ENCODE results near the gene ZNF414.

ZNF414 gene

GRCh38 chr19:8494158-8494557 lies 19.8 kb downstream of the ZNF414 start:
- peaks cover 0 to 6% of the 10 kb centered on the region in 2 donors for H3K36me3 ChIP-seq (ENCODE audit: control insufficient read depth in 1 of 2, insufficient read depth in 2 of 2, low read length in 2 of 2)
- H3K4me1 ChIP-seq (ENCODE audit: control insufficient read depth in 1 of 2, insufficient read depth in 2 of 2, low read length in 2 of 2), result peaks cover 3 to 7% of the 10 kb centered on the region in 2 donors
- H3K9ac ChIP-seq (ENCODE audit: low read depth in 1 of 2, low read length in 2 of 2), result no peak overlapping the region
- H3K9me3 ChIP-seq (ENCODE audit: control insufficient read depth in 1 of 2, low read length in 2 of 2), result no peaks in the 10 kb centered on the region
- no peak overlapping the region for H3K27ac ChIP-seq (ENCODE audit: low read depth, low read length)
- H3K27me3 ChIP-seq (ENCODE audit: control insufficient read depth in 1 of 2, insufficient read depth in 2 of 2, low read length in 2 of 2), result no peaks in the 10 kb centered on the region
- no peak overlapping the region for H3K4me3 ChIP-seq (ENCODE audit: low read depth in 1 of 2, low read length in 2 of 2)

- Histone ChIP-seq H3K4me3 (ENCODE audit: low read depth in 1 of 2, low read length in 2 of 2) (no peak overlapping the region), H3K9me3 (ENCODE audit: control insufficient read depth in 1 of 2, low read length in 2 of 2) (no peaks in the 10 kb centered on the region), H3K27me3 (ENCODE audit: control insufficient read depth in 1 of 2, insufficient read depth in 2 of 2, low read length in 2 of 2) (no peaks in the 10 kb centered on the region), H3K36me3 (ENCODE audit: control insufficient read depth in 1 of 2, insufficient read depth in 2 of 2, low read length in 2 of 2) (peaks cover 10 to 32% of the 10 kb centered on the region in 2 donors), H3K4me1 (ENCODE audit: control insufficient read depth in 1 of 2, insufficient read depth in 2 of 2, low read length in 2 of 2) (peaks cover 7 to 15% of the 10 kb centered on the region in 2 donors), H3K27ac (ENCODE audit: low read depth, low read length) (no peak overlapping the region), H3K9ac (ENCODE audit: low read depth in 1 of 2, low read length in 2 of 2) (no peak overlapping the region)
Measured at GRCh38 chr19:8491574-8491973, 22.4 kb downstream of the ZNF414 start.

DNA sequence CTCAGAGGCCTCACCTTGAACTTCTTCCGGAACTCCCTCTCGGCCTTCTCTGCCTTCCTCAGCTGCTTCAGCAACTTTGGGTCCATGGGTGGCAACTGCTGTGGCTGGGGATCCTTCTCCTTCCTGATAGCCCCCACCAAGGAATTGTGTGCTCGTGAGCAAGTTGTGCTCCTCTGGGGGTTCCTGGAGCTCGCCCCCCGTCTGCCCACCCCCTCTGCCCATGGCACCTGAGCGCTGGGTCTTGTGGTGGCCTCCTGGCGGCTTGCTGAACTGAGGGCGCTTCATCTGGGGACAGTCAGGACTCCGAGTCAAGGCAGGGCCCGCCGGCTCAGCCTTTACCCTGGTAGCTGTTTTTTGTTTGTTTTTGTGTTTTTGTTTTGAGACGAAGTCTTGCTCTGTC lies 23.1 kb downstream of the ZNF414 start:
- Histone ChIP-seq H3K9ac (ENCODE audit: low read depth in 1 of 2, low read length in 2 of 2) (no peak overlapping the region), H3K9me3 (ENCODE audit: control insufficient read depth in 1 of 2, low read length in 2 of 2) (no peaks in the 10 kb centered on the region), H3K36me3 (ENCODE audit: control insufficient read depth in 1 of 2, insufficient read depth in 2 of 2, low read length in 2 of 2) (peaks cover 17 to 39% of the 10 kb centered on the region in 2 donors), H3K4me3 (ENCODE audit: low read depth in 1 of 2, low read length in 2 of 2) (no peak overlapping the region), H3K27me3 (ENCODE audit: control insufficient read depth in 1 of 2, insufficient read depth in 2 of 2, low read length in 2 of 2) (no peaks in the 10 kb centered on the region), H3K27ac (ENCODE audit: low read depth, low read length) (no peak overlapping the region), H3K4me1 (ENCODE audit: control insufficient read depth in 1 of 2, insufficient read depth in 2 of 2, low read length in 2 of 2) (peaks cover 6 to 15% of the 10 kb centered on the region in 2 donors)

GRCh38 chr19:8490395-8490760 lies 23.6 kb downstream of the ZNF414 start:
- Histone ChIP-seq H3K27me3 (ENCODE audit: control insufficient read depth in 1 of 2, insufficient read depth in 2 of 2, low read length in 2 of 2) (no peaks in the 10 kb centered on the region), H3K4me3 (ENCODE audit: low read depth in 1 of 2, low read length in 2 of 2) (no peak overlapping the region), H3K9me3 (ENCODE audit: control insufficient read depth in 1 of 2, low read length in 2 of 2) (no peaks in the 10 kb centered on the region), H3K27ac (ENCODE audit: low read depth, low read length) (no peak overlapping the region), H3K4me1 (ENCODE audit: control insufficient read depth in 1 of 2, insufficient read depth in 2 of 2, low read length in 2 of 2) (peaks cover 4 to 10% of the 10 kb centered on the region in 2 donors), H3K36me3 (ENCODE audit: control insufficient read depth in 1 of 2, insufficient read depth in 2 of 2, low read length in 2 of 2) (peaks cover 21 to 44% of the 10 kb centered on the region in 2 donors), H3K9ac (ENCODE audit: low read depth in 1 of 2, low read length in 2 of 2) (no peak overlapping the region)

DNA sequence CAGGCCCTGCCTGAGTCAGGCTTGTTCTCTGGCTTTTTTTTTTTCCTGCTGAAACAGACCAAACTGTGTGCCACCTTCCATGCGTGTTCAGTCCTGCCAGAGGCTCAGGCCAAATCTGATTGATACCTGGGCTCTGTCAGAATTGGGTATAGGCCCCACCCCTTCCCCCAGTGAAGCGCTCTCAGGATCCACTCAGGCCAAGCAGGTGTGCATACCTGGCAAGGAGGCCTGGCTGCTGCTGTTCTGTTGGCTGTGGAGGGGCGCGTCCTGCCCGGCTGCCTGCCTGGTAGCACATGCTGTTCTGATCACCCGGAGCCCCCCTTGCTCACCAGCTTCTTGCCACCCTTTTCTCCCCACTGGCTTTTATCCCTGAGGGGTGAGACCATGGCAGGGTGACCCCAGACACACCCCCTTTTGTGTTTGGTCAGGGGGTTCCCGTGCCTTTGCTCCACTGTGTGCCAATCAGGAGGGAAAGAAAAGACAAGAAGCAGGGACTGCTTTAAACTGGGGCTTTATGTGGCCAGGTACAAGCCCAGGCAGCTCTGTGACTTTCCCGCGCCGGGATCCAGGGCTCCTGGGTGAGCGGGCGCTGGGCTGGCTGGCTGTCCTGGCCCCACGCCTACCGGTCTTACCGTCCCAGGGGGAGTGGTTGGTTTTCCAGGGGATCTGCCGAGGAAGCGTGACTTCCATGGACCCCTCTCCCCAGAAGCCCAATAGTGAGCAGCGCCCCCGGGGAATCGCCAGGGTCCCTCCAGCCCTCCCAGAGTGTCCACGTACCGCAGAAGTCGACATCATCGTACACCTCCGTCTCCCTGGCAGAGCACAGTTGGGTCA lies 24.2 kb downstream of the ZNF414 start:
- Histone ChIP-seq H3K9ac (ENCODE audit: low read depth in 1 of 2, low read length in 2 of 2) (no peak overlapping the region), H3K9me3 (ENCODE audit: control insufficient read depth in 1 of 2, low read length in 2 of 2) (no peaks in the 10 kb centered on the region), H3K4me3 (ENCODE audit: low read depth in 1 of 2, low read length in 2 of 2) (no peak overlapping the region), H3K27ac (ENCODE audit: low read depth, low read length) (no peak overlapping the region), H3K27me3 (ENCODE audit: control insufficient read depth in 1 of 2, insufficient read depth in 2 of 2, low read length in 2 of 2) (no peaks in the 10 kb centered on the region), H3K36me3 (ENCODE audit: control insufficient read depth in 1 of 2, insufficient read depth in 2 of 2, low read length in 2 of 2) (peaks cover 25 to 50% of the 10 kb centered on the region in 2 donors), H3K4me1 (ENCODE audit: control insufficient read depth in 1 of 2, insufficient read depth in 2 of 2, low read length in 2 of 2) (peaks cover 4 to 10% of the 10 kb centered on the region in 2 donors)

DNA sequence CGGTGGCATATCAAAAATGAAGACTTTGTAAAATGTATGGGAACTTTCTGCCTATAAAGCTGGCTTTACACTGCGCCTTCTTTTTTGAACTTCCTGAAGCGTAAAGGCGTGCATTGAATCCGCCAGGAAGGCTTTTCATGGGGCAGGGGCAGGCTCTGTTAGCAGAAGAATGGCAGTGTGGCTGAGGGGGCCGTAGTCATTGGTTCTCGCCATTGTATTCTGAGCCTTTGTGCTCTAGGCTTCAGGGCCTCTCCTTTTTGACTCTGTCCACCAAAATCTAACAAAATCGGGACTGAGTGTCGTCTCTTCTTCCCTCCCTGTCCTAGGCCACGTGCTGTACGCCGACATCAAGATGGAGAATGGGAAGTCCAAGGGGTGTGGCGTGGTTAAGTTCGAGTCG lies 25.6 kb downstream of the ZNF414 start:
- H3K27ac ChIP-seq (ENCODE audit: low read depth, low read length), result no peak overlapping the region
- H3K4me3 ChIP-seq (ENCODE audit: low read depth in 1 of 2, low read length in 2 of 2), result no peak overlapping the region
- H3K36me3 ChIP-seq (ENCODE audit: control insufficient read depth in 1 of 2, insufficient read depth in 2 of 2, low read length in 2 of 2), result peaks cover 30 to 64% of the 10 kb centered on the region in 2 donors
- no peaks in the 10 kb centered on the region for H3K9me3 ChIP-seq (ENCODE audit: control insufficient read depth in 1 of 2, low read length in 2 of 2)
- H3K9ac ChIP-seq (ENCODE audit: low read depth in 1 of 2, low read length in 2 of 2), result no peak overlapping the region
- H3K4me1 ChIP-seq (ENCODE audit: control insufficient read depth in 1 of 2, insufficient read depth in 2 of 2, low read length in 2 of 2), result peaks cover 4 to 16% of the 10 kb centered on the region in 2 donors
- H3K27me3 ChIP-seq (ENCODE audit: control insufficient read depth in 1 of 2, insufficient read depth in 2 of 2, low read length in 2 of 2), result no peaks in the 10 kb centered on the region

DNA sequence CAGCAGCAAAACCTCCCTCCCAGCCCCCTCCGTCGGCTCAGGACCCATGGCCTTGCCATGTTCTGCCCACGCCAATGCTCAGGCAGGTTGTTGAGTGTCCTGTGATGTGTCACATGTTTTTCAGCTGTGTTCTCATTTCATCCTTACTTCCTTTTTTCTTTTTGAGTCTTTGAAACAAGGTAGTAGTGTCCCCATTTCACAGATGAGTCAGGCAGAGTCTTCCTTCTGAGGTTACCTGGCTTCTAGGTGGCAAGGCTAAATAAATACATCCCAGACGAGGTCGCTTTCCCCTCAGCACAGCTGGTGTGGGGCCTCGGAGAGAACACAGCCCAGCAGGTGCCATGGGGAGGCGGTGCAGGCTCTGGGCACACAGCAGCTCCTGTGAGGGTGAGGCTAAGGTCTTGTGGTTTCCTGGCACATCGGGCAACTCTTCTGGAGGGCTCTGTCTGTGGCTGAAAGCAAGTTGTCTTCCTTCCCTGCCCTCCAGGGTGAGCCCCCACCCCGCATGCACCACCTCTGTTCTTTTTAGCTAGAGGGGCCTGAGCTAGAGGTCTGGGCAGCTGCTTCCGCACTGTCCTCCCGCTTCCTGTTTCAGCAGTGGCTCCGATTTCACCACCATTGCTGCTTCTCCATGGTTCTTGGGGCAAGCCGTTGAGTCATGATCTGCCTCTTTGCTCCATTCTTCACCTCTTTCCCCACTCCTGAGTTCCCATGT lies 26.7 kb downstream of the ZNF414 start:
- Histone ChIP-seq H3K27ac (ENCODE audit: low read depth, low read length) (no peak overlapping the region), H3K9me3 (ENCODE audit: control insufficient read depth in 1 of 2, low read length in 2 of 2) (no peaks in the 10 kb centered on the region), H3K4me3 (ENCODE audit: low read depth in 1 of 2, low read length in 2 of 2) (no peak overlapping the region), H3K36me3 (ENCODE audit: control insufficient read depth in 1 of 2, insufficient read depth in 2 of 2, low read length in 2 of 2) (peaks cover 36 to 74% of the 10 kb centered on the region in 2 donors), H3K9ac (ENCODE audit: low read depth in 1 of 2, low read length in 2 of 2) (no peak overlapping the region), H3K4me1 (ENCODE audit: control insufficient read depth in 1 of 2, insufficient read depth in 2 of 2, low read length in 2 of 2) (peaks cover 4 to 16% of the 10 kb centered on the region in 2 donors), H3K27me3 (ENCODE audit: control insufficient read depth in 1 of 2, insufficient read depth in 2 of 2, low read length in 2 of 2) (no peaks in the 10 kb centered on the region)

- Histone ChIP-seq H3K9me3 (ENCODE audit: control insufficient read depth in 1 of 2, low read length in 2 of 2) (no peaks in the 10 kb centered on the region), H3K9ac (ENCODE audit: low read depth in 1 of 2, low read length in 2 of 2) (no peak overlapping the region), H3K36me3 (ENCODE audit: control insufficient read depth in 1 of 2, insufficient read depth in 2 of 2, low read length in 2 of 2) (peaks cover 37 to 77% of the 10 kb centered on the region in 2 donors), H3K4me3 (ENCODE audit: low read depth in 1 of 2, low read length in 2 of 2) (no peak overlapping the region), H3K27ac (ENCODE audit: low read depth, low read length) (no peak overlapping the region), H3K27me3 (ENCODE audit: control insufficient read depth in 1 of 2, insufficient read depth in 2 of 2, low read length in 2 of 2) (no peaks in the 10 kb centered on the region), H3K4me1 (ENCODE audit: control insufficient read depth in 1 of 2, insufficient read depth in 2 of 2, low read length in 2 of 2) (peaks cover 4 to 16% of the 10 kb centered on the region in 2 donors)
Measured at GRCh38 chr19:8486661-8487136, 27.3 kb downstream of the ZNF414 start.

DNA sequence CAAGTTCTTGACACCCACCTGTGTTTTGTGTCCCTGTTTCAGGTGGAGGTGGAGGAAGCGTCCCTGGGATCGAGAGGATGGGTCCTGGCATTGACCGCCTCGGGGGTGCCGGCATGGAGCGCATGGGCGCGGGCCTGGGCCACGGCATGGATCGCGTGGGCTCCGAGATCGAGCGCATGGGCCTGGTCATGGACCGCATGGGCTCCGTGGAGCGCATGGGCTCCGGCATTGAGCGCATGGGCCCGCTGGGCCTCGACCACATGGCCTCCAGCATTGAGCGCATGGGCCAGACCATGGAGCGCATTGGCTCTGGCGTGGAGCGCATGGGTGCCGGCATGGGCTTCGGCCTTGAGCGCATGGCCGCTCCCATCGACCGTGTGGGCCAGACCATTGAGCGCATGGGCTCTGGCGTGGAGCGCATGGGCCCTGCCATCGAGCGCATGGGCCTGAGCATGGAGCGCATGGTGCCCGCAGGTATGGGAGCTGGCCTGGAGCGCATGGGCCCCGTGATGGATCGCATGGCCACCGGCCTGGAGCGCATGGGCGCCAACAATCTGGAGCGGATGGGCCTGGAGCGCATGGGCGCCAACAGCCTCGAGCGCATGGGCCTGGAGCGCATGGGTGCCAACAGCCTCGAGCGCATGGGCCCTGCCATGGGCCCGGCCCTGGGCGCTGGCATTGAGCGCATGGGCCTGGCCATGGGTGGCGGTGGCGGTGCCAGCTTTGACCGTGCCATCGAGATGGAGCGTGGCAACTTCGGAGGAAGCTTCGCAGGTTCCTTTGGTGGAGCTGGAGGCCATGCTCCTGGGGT lies 28.2 kb downstream of the ZNF414 start:
- no peaks in the 10 kb centered on the region for H3K27me3 ChIP-seq (ENCODE audit: control insufficient read depth in 1 of 2, insufficient read depth in 2 of 2, low read length in 2 of 2)
- H3K27ac ChIP-seq (ENCODE audit: low read depth, low read length), result no peak overlapping the region
- peaks cover 4 to 16% of the 10 kb centered on the region in 2 donors for H3K4me1 ChIP-seq (ENCODE audit: control insufficient read depth in 1 of 2, insufficient read depth in 2 of 2, low read length in 2 of 2)
- no peak overlapping the region for H3K9ac ChIP-seq (ENCODE audit: low read depth in 1 of 2, low read length in 2 of 2)
- peaks cover 43 to 85% of the 10 kb centered on the region in 2 donors for H3K36me3 ChIP-seq (ENCODE audit: control insufficient read depth in 1 of 2, insufficient read depth in 2 of 2, low read length in 2 of 2)
- no peak overlapping the region for H3K4me3 ChIP-seq (ENCODE audit: low read depth in 1 of 2, low read length in 2 of 2)
- no peaks in the 10 kb centered on the region for H3K9me3 ChIP-seq (ENCODE audit: control insufficient read depth in 1 of 2, low read length in 2 of 2)
